Occipital lobe (tissue), 3 donors: ENCODE results near the gene GBX2. TPM values are rescaled to one million over a fixed set of nuclear protein-coding genes. Genes with fewer than 3 reads are reported as not detected.

Experiments used
- DNase-seq: peaks from one replicate; lab custom pipeline; 2025; lab: John Stamatoyannopoulos, UW
- small RNA-seq: library from RNA; depleted of rRNA; stranded (forward); fragments of <200 nt; gene quantifications from one replicate; pipeline ENCODE3, GENCODE V24; 2014
- total RNA-seq: library from RNA; depleted of rRNA; stranded (reverse); fragments of >200 nt; gene quantifications from one replicate; pipeline ENCODE4 v1.2.3, GENCODE V29; 2014

Gene GBX2
- total RNA-seq, 1 donor from 2014 or later, result not detected

DNA sequence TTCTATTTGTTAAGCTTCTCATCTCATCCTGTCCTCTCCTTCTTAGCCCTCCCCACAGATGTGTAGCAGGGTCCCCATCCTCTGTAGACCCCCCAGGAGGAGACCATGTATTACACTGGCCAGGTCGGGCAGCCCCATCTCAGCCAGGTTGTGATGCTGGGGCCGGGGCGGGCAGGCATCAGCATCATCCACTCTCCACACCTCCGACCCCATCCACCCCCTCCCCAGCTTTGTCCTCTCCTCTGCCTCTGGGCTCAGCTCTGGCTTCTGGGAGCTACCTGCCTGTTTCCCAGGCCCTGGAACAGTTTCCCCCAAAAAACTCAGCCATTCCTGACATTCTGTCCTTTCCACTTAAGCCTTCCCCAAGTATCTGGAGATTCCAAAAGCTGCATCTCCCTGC is 49.2 kb downstream of the GBX2 start:
- DNase-seq, result no peak

DNA sequence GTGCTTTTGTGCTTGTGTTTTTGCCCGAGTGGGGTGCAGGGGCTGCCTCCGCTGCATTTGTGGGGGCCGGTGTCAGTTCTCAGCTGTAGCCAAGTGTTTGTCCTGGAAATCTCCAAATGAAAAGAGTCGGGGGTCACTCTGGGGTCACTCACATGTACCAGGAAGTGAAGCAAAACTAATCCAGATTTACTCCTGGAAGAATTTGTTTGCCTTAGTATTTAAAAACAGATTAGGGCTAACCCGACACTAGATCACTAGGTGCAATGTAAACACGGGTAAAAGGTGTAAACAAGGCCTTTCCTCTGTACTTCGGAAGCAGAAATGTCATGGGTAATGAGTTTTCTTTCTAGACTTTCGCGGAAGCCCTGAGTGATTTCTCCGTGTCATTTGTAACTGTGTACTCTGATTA is 50.3 kb downstream of the GBX2 start:
- DNase-seq, result no peak

DNA sequence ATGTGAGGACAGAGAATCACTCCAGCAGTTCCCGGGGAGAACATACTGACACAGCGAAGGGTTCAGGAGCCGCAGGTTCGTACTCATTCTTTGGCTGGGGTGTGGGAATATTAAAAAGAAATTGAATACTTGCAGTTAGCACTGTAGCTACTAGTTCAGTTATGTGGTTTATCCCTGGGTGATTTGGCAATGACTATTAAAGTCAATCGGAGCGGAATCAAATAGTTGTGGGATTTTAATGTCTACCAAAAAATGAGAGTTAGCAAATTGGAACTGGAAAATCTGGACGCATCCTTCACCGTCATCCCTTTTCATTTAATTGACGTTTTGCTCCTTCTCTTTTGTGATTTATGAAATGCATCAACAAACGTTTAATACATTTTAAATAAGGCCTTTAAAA is 50.8 kb downstream of the GBX2 start:
- DNase-seq, result no peak

Small RNAs within 50 kb of the gene (small RNA-seq; reads per million reads assigned to genes)
- gene RF00019 (not detected), gene RNU1-31P (not detected)

Other genes with a start within 250 kb of the GBX2 start
- gene ASB18, start 96.0 kb upstream of the GBX2 start, total RNA-seq, result 0.78 TPM